Body of pancreas (tissue), 4 donors: Measurements from ENCODE around the gene ERMAP. TPM values are rescaled to one million over a fixed set of nuclear protein-coding genes. Genes with fewer than 3 reads are reported as not detected.
"Not testable (repeated sequence)": the region's sequence is repeated elsewhere in the genome, so short reads cannot be mapped to it uniquely, and the experiment has no call there.

Experiments
- ATAC-seq: fragments of 150-250 bp; one replicate; pipeline ENCODE4 v1.9.1; 2016
- DNase-seq, 4 donors: peaks; one replicate each; pipeline ENCODE4 v3.0.0-alpha.2; 2019
- H3K27ac ChIP-seq, 4 donors: fragments of 200-600 bp; sonication (generic); 1 replicate in 3 of 4; 2 replicates in 1 of 4; pipeline versions ENCODE4 v1.5.1 to v1.6.1; 2016 to 2019; ENCODE audit warnings: mild to moderate bottlenecking in 1 of 4, mixed read lengths in 1 of 4, moderate library complexity in 1 of 4
- H3K27me3 ChIP-seq, 2 donors: fragments of 200-600 bp; sonication (generic); one replicate each; pipeline ENCODE4 v1.6.0; 2016; ENCODE audit warnings: mild to moderate bottlenecking in 1 of 2
- H3K36me3 ChIP-seq, 2 donors: fragments of 200-600 bp; sonication (generic); replicated peaks in 1 of 2; 2 replicates each; pipeline ENCODE4 v1.5.1; 2016; ENCODE audit warnings: low read depth in 2 of 2; ENCODE audit not compliant: insufficient read depth in 1 of 2
- H3K4me1 ChIP-seq: fragments of 200-600 bp; sonication (generic); one replicate; pipeline ENCODE4 v1.6.0; 2016
- H3K4me3 ChIP-seq, 2 donors: fragments of 200-600 bp; sonication (generic); 1 replicate in 1 of 2; 2 replicates in 1 of 2; pipeline ENCODE4 v1.5.1; 2016 to 2019
- H3K9me3 ChIP-seq, 3 donors: fragments of 200-600 bp; sonication (generic); 1 replicate in 2 of 3; 2 replicates in 1 of 3; pipeline ENCODE4 v1.5.1; 2016
- CTCF ChIP-seq, 7 experiments: fragments of 450-650 bp in 4 of 7; fragments of 200-600 bp in 3 of 7; sonication (generic) in 3 of 7; IDR thresholded peaks; one replicate each; pipeline ENCODE4 v1.5.1; 2016 to 2019; ENCODE audit warnings: antibody characterized with exemption in 7 of 7
- POLR2A ChIP-seq, 3 donors: fragments of 450-650 bp; IDR thresholded peaks; one replicate each; pipeline ENCODE4 v1.6.1; 2016; ENCODE audit warnings: antibody characterized with exemption in 3 of 3, mild to moderate bottlenecking in 2 of 3
- WGBS, 2 donors: methylation state at CpG; one replicate each; pipeline ENCODE4 v1.1.5; 2017; 5-methylcytosine and 5-hydroxymethylcytosine counted together
- intact Hi-C: fragments of 100-400 bp; cut with DNase I; formaldehyde crosslinking; loops from one replicate; pipeline ENCODE4 v1.15.1; 2023
- total RNA-seq, 2 donors: library from RNA; depleted of rRNA; stranded (reverse); fragments of >200 nt; gene quantifications; one replicate each; pipeline ENCODE4 v1.1.0, GENCODE V29; 2016

ERMAP gene
- total RNA-seq, 2 donors from 2014 or later, result 8.8 to 11.9 TPM

GRCh38 chr1:42860339-42861013 is 43.6 kb downstream of the ERMAP start:
- Histone ChIP-seq H3K36me3 (no peaks in the 10 kb centered on the region), H3K27me3 (no peaks in the 10 kb centered on the region), H3K4me1 (no peaks in the 10 kb centered on the region), H3K4me3 (no peak overlapping the region), H3K27ac (no peak overlapping the region), H3K9me3 (peaks cover 0 to 13% (median 0%) of the 10 kb centered on the region in 3 donors)
- ATAC-seq (no peak), DNase-seq (no peak)
- TF ChIP-seq CTCF (IDR thresholded peaks at IDR 0.05) (no peak), POLR2A (IDR thresholded peaks at IDR 0.05) (no peak)
- intact Hi-C loops, result no loop called here
- WGBS, 2 donors, result 60 to 63% methylated on average over 4 of the region's 4 CpGs

GRCh38 chr1:42861014-42861399 is 44.1 kb downstream of the ERMAP start:
- Histone ChIP-seq H3K9me3 (peaks cover 0 to 13% (median 0%) of the 10 kb centered on the region in 3 donors), H3K27me3 (no peaks in the 10 kb centered on the region), H3K4me1 (no peaks in the 10 kb centered on the region), H3K36me3 (no peaks in the 10 kb centered on the region), H3K27ac (no peak overlapping the region), H3K4me3 (no peak overlapping the region)
- DNase-seq, result no peak
- intact Hi-C loops, result no loop called here
- ATAC-seq, result no peak
- TF ChIP-seq CTCF (IDR thresholded peaks at IDR 0.05) (no peak), POLR2A (IDR thresholded peaks at IDR 0.05) (no peak)

GRCh38 chr1:42866549-42866948 is 49.6 kb downstream of the ERMAP start:
- WGBS, 2 donors, result 70 to 72% methylated on average over 5 of the region's 5 CpGs
- no peaks in the 10 kb centered on the region for H3K36me3 ChIP-seq
- H3K4me3 ChIP-seq, result no peak overlapping the region
- no peaks in the 10 kb centered on the region for H3K9me3 ChIP-seq
- ATAC-seq (no peak), DNase-seq (no peak)
- no peak overlapping the region for H3K27ac ChIP-seq
- no peaks in the 10 kb centered on the region for H3K27me3 ChIP-seq
- intact Hi-C loops, result no loop called here
- TF ChIP-seq POLR2A (IDR thresholded peaks at IDR 0.05), result no peak
- no peak for TF ChIP-seq CTCF (IDR thresholded peaks at IDR 0.05)
- no peaks in the 10 kb centered on the region for H3K4me1 ChIP-seq

- DNase-seq, ATAC-seq, H3K4me1 ChIP-seq, intact Hi-C loops, H3K4me3 ChIP-seq, H3K36me3 ChIP-seq, H3K9me3 ChIP-seq, H3K27ac ChIP-seq, H3K27me3 ChIP-seq: not testable (repeated sequence)
- 70% methylated on average over 4 of the region's 4 CpGs for WGBS, 2 donors
These were observed 51.5 kb downstream of the ERMAP start for GRCh38 chr1:42868466-42868865.

- H3K4me1 ChIP-seq, H3K27ac ChIP-seq, intact Hi-C loops, DNase-seq, H3K36me3 ChIP-seq, ATAC-seq, H3K9me3 ChIP-seq, H3K27me3 ChIP-seq, H3K4me3 ChIP-seq: not testable (repeated sequence)
- WGBS, 2 donors, result 65 to 68% methylated on average over 2 of the region's 2 CpGs
These were observed 52.3 kb downstream of the ERMAP start for GRCh38 chr1:42869254-42869653.

- H3K27ac ChIP-seq, H3K36me3 ChIP-seq, intact Hi-C loops, H3K4me1 ChIP-seq, H3K9me3 ChIP-seq, DNase-seq, H3K27me3 ChIP-seq, H3K4me3 ChIP-seq, ATAC-seq: not testable (repeated sequence)
- 83 to 88% methylated on average over 2 of the region's 2 CpGs for WGBS, 2 donors
These were observed 52.8 kb downstream of the ERMAP start for GRCh38 chr1:42869751-42870150.

GRCh38 chr1:42873108-42873507 is 56.2 kb downstream of the ERMAP start:
- ATAC-seq, H3K4me3 ChIP-seq, intact Hi-C loops, H3K4me1 ChIP-seq, H3K9me3 ChIP-seq, DNase-seq, H3K27me3 ChIP-seq, H3K27ac ChIP-seq, H3K36me3 ChIP-seq: not testable (repeated sequence)
